Loucy (cell line): Measurements from ENCODE around the gene ID3.

Experiments used
- H2AFZ ChIP-seq: fragments of 200-600 bp; sonication (generic); 2 replicates; pipeline ENCODE4 v1.6.0; 2016; ENCODE audit warnings: antibody characterized with exemption, mild to moderate bottlenecking, low read length, moderate library complexity
- H3F3A ChIP-seq: fragments of 200-600 bp; 2 replicates; pipeline ENCODE4 v1.6.0; 2016; ENCODE audit warnings: antibody characterized with exemption, low read depth, mild to moderate bottlenecking
- H3K27me3 ChIP-seq: fragments of 200-600 bp; sonication (generic); 2 replicates; pipeline ENCODE4 v1.6.1; 2014; ENCODE audit warnings: low read length, mild to moderate bottlenecking; ENCODE audit not compliant: insufficient read depth, poor library complexity, severe bottlenecking
- H3K36me3 ChIP-seq: fragments of 200-600 bp; sonication (generic); 2 replicates; pipeline ENCODE4 v1.6.1; 2016; ENCODE audit warnings: low read length; ENCODE audit not compliant: insufficient read depth
- H3K4me1 ChIP-seq: fragments of 200-600 bp; sonication (generic); 2 replicates; pipeline ENCODE4 v1.5.1; 2014; ENCODE audit warnings: low read length, mild to moderate bottlenecking; ENCODE audit not compliant: insufficient read depth, poor library complexity, severe bottlenecking
- H3K4me2 ChIP-seq: fragments of 200-600 bp; sonication (generic); 2 replicates; pipeline ENCODE4 v1.6.0; 2014; ENCODE audit warnings: antibody characterized with exemption, low read length, low read depth, mild to moderate bottlenecking; ENCODE audit not compliant: poor library complexity, severe bottlenecking
- H3K4me3 ChIP-seq: fragments of 200-600 bp; sonication (generic); 2 replicates; pipeline ENCODE4 v1.5.1; 2014; ENCODE audit warnings: low read length, mild to moderate bottlenecking, mixed read lengths; ENCODE audit not compliant: poor library complexity, severe bottlenecking
- H3K79me2 ChIP-seq: fragments of 200-600 bp; sonication (generic); 2 replicates; pipeline ENCODE4 v1.6.1; 2014; ENCODE audit warnings: low read length; ENCODE audit not compliant: insufficient read depth
- H3K9ac ChIP-seq: fragments of 200-600 bp; sonication (generic); 2 replicates; pipeline ENCODE4 v1.6.0; 2014; ENCODE audit warnings: mild to moderate bottlenecking, low read depth, low read length, moderate library complexity; ENCODE audit not compliant: poor library complexity, severe bottlenecking
- H3K9me2 ChIP-seq: fragments of 200-600 bp; sonication (generic); replicated peaks from 2 replicates; pipeline ENCODE4 v1.6.1; 2016; ENCODE audit warnings: low read depth, low read length, mixed read lengths
- H3K9me3 ChIP-seq: fragments of 200-600 bp; sonication (generic); 2 replicates; pipeline ENCODE4 v1.6.1; 2014; ENCODE audit warnings: mild to moderate bottlenecking, antibody characterized with exemption, low read length, low read depth; ENCODE audit not compliant: insufficient read depth
- H4K20me1 ChIP-seq: fragments of 200-600 bp; sonication (generic); 2 replicates; pipeline ENCODE4 v1.6.0; 2014; ENCODE audit warnings: antibody characterized with exemption, low read length, mild to moderate bottlenecking; ENCODE audit not compliant: insufficient read depth, poor library complexity, severe bottlenecking
- CTCF ChIP-seq: fragments of 200-600 bp; sonication (generic); conservative IDR thresholded peaks from 2 replicates; pipeline ENCODE4 v1.5.1; 2014; ENCODE audit warnings: mild to moderate bottlenecking, antibody characterized with exemption, low read length
- EZH2phosphoT487 ChIP-seq: fragments of 200-600 bp; IDR thresholded peaks from 2 replicates; pipeline ENCODE4 v1.6.1; 2018; ENCODE audit warnings: antibody characterized with exemption, mild to moderate bottlenecking, moderate library complexity, borderline replicate concordance

The ID3 gene

GRCh38 chr1:23554481-23555269, 4.6 kb downstream of the ID3 start:
- Histone ChIP-seq H3K9me3 (no peaks in the 10 kb centered on the region), H3K4me3 (peak overlapping the region; percentile 69), H3K9me2 (no peaks in the 10 kb centered on the region), H4K20me1 (no peaks in the 10 kb centered on the region), H3F3A (no peaks in the 10 kb centered on the region), H3K79me2 (no peaks in the 10 kb centered on the region), H2AFZ (peak overlapping the region; percentile 90), H3K36me3 (no peaks in the 10 kb centered on the region), H3K4me1 (peaks cover 32% of the 10 kb centered on the region), H3K27me3 (peaks cover 6% of the 10 kb centered on the region), H3K4me2 (peak overlapping the region; percentile 75), H3K9ac (peak overlapping the region; percentile 71)
- TF ChIP-seq CTCF (peak; percentile 36), EZH2phosphoT487 (no peak)

GRCh38 chr1:23554127-23554480, 5.2 kb downstream of the ID3 start:
- H3K79me2 ChIP-seq = no peaks in the 10 kb centered on the region
- H3K27me3 ChIP-seq = peaks cover 5% of the 10 kb centered on the region
- H3F3A ChIP-seq = no peaks in the 10 kb centered on the region
- no peaks in the 10 kb centered on the region for H3K9me2 ChIP-seq
- no peaks in the 10 kb centered on the region for H3K36me3 ChIP-seq
- peak overlapping the region; percentile 87 for H2AFZ ChIP-seq
- H3K9ac ChIP-seq = peak overlapping the region; percentile 71
- TF ChIP-seq CTCF = no peak
- TF ChIP-seq EZH2phosphoT487 = no peak
- H3K4me2 ChIP-seq = peak overlapping the region; percentile 75
- H3K4me3 ChIP-seq = peak overlapping the region; percentile 69
- no peaks in the 10 kb centered on the region for H4K20me1 ChIP-seq
- peaks cover 30% of the 10 kb centered on the region for H3K4me1 ChIP-seq
- H3K9me3 ChIP-seq = no peaks in the 10 kb centered on the region

GRCh38 chr1:23553231-23554126, 5.8 kb downstream of the ID3 start:
- peak overlapping the region; percentile 75 for H3K4me2 ChIP-seq
- no peaks in the 10 kb centered on the region for H3K79me2 ChIP-seq
- H3K4me1 ChIP-seq = peaks cover 23% of the 10 kb centered on the region
- no peaks in the 10 kb centered on the region for H4K20me1 ChIP-seq
- no peaks in the 10 kb centered on the region for H3K9me2 ChIP-seq
- no peaks in the 10 kb centered on the region for H3F3A ChIP-seq
- H2AFZ ChIP-seq = no peak overlapping the region
- H3K36me3 ChIP-seq = no peaks in the 10 kb centered on the region
- H3K9me3 ChIP-seq = no peaks in the 10 kb centered on the region
- H3K27me3 ChIP-seq = no peaks in the 10 kb centered on the region
- H3K4me3 ChIP-seq = peak overlapping the region; percentile 69
- H3K9ac ChIP-seq = peak overlapping the region; percentile 71
- no peak for TF ChIP-seq CTCF
